Measurements from ENCODE around the gene FSHR. TPM values are rescaled to one million over a fixed set of nuclear protein-coding genes. Genes with fewer than 3 reads are reported as not detected.

FSHR gene
- total RNA-seq, 1 experiment from 2014 or later, result not detected

DNA sequence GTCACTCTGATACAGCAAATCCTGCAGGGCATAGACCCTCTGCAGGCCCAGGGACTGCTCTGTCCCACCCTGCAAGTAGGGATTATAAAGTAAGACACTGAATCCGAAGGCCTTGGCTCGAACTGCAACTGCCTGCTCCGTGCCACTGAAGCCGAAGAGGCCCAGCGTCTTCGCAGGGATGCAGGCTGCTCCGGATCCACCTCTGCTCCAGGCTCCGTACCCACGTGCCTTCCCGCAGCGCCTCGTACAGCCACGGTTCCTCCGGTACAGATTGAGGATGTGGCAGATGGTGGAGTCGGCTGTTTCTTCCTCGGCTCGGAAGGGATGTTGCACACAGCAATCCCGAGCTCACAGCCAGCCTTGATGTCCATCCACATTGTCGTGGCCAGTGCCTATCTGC is 238.4 kb downstream of the FSHR start:
- DNase-seq, result no peak
- no peaks in the 10 kb centered on the region for H3K27me3 ChIP-seq
- no peak overlapping the region for H3K4me3 ChIP-seq
- H3K9me3 ChIP-seq, result no peaks in the 10 kb centered on the region
- H3K36me3 ChIP-seq, result no peaks in the 10 kb centered on the region

DNA sequence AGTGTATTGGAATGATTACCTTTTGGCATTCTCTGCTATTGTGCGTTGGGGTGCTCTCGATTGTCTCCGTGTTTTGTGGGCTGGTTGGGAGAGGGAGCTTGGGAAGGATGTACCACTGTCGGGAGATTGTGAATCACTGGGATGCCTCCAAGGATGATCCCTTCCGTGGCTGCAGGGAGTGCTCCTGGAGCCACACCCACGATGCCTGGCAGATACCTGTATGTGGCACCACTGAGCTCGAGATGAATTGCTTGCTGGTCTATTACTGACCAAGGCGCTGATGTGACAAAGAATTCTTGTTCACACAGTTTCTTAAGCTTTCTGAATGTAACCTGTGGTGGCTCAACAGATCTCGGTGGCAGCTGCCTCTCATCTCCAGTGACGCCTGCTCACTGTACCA is 239.1 kb downstream of the FSHR start:
- DNase-seq, result no peak
- Histone ChIP-seq H3K27me3 (no peaks in the 10 kb centered on the region), H3K9me3 (no peaks in the 10 kb centered on the region), H3K36me3 (no peaks in the 10 kb centered on the region), H3K4me3 (no peak overlapping the region)

DNA sequence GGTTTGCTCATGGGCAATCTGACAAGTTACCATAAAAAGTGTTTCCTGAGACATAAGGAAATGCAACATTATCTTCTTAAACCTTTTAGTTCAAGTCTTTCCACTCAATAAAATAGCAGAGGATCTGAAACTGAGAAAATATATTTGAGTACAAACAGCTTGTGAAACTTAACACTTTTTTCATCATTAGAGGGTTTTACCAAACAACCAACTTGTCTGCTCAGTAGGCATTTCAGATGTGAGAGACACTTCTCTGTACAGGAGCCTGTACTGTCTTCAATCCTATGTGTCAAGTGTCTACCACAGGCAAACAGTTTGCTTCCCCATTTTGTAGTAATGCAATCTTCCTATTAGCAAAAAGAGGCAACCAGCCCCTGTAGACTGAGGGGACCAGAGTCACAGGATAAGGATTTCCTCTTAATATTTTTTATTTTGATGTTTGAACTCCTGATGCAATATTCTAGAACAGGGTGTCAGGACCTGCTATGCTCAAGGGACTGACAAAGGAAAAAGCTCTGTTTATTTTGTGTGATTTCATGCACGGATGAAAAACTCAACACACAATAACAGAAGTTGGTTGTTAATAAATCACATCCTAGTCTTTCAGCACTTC is 239.7 kb downstream of the FSHR start:
- H3K4me3 ChIP-seq, result no peak overlapping the region
- no peaks in the 10 kb centered on the region for H3K9me3 ChIP-seq
- H3K36me3 ChIP-seq, result no peaks in the 10 kb centered on the region
- no peak for DNase-seq
- H3K27me3 ChIP-seq, result no peaks in the 10 kb centered on the region
